Activated T-helper 1 cell treated with anti-CD3 and anti-CD28 coated beads, Interleukin-2, amount 50 U/mL, for 16 hours (primary cell): ENCODE measurements around the gene RRP1.

Experiments used
- DNase-seq, 2 donors: peaks; one replicate each; pipeline ENCODE4 v3.0.0-alpha.2; 2020; ENCODE audit warnings: low read depth in 1 of 2, low spot score in 1 of 2

Gene RRP1

GRCh38 chr21:43758111-43758641 is 31.2 kb upstream of the RRP1 start:
- DNase-seq: no peak

GRCh38 chr21:43758811-43759210 is 30.6 kb upstream of the RRP1 start:
- no peak for DNase-seq

DNA sequence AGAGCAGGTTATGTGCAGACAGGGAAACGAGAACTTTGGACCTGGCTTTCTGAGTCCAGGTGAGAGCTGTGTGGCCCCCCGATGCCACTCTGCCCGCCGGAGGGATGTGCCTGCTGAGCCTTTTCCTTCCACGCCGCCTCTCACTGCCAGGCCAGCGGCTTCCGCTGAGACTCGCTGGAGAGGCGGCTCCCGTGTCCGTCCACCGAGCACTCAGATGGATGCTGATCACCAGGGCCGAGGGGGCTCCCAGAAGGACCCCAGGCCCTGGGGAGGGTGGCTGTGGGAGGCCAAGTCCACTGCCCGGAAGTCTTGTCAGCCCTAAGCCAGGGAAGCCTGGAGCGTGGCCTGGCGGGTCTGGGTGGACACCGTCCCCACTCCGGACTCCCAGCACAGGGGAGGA is 29.7 kb upstream of the RRP1 start:
- no peak for DNase-seq

- DNase-seq: no peak
These were observed 28.9 kb upstream of the RRP1 start for GRCh38 chr21:43760391-43760958.

DNA sequence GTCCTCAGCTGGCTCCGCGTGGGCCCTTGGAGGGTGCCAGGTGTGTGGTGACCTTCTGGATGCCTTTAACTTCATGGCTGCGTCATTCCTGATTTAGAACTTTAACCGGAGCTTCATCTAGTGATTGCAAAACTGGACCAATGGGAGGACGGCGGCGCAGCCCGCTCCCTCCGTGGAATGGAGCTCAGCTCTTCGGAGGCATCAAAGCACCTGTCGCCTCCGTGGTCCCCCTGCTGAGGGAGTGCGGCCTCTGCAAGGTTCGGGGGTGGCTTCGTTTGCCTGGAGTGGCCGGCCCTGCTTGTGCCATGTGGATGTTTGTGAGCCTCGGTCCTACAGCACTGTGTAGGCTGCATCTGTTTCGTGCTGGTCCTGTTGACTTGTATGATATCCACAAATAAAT is 27.5 kb upstream of the RRP1 start:
- no peak for DNase-seq

- no peak for DNase-seq
These were observed 26.9 kb upstream of the RRP1 start for GRCh38 chr21:43762303-43763128.

GRCh38 chr21:43763901-43764523 is 25.4 kb upstream of the RRP1 start:
- DNase-seq: no peak

DNA sequence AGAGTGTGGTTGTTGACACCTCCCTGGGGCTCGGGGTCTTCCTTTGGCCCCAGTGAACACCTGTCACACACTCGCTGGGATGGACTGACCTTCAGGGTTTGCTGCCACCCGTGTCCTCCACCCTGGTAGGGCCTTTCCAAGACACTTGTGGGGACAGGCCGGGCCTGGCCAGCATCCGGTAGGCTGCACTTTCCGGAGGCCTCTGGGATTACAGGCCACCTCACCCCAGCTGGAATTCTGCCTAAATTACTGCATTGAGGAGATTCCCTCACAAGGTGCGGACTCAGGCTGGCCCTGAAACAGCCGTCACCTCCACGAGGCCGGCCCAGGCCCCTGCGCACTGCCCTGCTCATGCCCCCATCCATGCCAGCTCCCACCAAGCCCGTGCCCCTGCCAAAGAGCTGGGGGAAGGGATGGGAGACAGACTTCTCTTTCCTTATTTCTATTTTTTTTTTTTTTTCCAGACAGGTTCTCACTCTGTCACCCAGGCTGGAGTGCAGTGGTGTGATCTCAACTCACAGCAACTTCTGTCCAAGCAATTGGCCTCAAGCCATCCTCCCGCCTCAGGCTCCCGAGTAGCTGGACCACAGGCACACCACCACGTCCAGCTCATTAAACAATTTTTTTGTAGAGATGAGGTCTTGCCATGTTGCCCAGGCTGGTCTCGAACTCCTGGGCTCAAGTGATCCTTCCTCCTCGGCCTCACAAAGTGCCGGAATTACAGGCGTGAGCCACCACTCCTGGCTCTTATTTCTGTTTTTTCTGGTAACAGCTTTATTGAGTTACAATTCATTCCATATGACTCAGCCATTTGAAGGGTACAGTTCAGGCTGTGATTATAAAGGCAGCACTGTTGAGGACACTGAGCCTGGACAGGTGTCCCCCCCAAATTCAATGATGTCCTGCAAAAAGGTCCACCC is 24.5 kb upstream of the RRP1 start:
- DNase-seq: no peak

DNA sequence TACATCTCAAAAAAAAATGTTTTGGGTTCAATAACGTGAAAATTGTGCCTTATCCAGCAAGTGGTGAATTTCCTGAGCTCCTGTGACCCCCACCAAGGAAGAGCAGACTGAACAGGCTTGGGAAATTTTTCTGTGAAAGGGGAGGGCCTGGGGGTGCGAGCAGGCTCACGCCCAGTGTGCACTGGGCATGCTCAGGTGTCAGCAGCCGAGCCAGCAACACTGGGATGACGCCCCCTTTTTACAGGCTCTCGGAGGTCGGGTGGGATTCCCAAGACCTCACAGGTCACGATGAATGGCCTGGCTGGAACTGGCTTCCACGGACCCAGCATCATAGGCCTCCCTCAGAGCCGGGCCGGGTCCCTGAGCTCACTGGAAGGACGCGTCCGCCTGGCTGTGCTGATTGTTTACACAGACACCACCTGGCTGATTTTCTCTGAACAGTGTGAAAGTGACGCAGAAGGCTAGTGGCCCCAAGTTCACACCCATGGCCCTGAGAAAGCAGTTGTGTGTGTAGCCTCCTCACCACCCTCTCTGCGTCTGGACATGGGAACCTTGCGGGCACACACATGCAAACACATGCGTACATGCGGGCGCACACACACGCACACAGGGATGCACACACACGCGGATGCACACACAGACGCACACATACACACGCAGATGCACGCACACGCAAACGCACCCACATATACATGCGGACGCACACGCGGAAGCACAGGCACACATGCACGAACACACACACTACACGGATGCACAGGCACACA is 22.5 kb upstream of the RRP1 start:
- DNase-seq: no peak

DNA sequence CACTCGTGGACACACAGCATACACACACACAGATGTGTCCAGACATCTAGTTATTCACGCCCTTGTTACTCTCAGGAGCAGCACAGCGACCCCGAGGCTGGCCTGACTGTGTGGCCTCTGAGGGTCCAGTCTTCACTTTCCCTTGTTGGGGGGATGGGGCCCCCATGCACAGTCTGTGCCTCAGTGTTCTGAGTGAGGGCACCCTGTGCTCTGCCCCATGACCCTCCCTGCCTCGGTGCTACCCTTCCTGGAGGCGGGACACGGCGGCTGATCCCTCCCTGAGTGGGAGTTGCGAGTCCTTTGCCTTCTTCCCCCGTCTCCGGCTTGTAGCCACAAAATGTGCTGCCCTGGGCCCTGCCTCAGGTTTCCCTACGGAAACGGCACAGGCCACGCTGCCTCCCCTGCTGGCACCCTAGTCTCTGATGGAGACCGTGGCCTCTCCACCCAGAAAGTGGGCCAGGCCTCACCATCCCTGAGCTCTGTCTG is 21.8 kb upstream of the RRP1 start:
- no peak for DNase-seq

GRCh38 chr21:43767984-43768867 is 21.2 kb upstream of the RRP1 start:
- DNase-seq: no peak

DNA sequence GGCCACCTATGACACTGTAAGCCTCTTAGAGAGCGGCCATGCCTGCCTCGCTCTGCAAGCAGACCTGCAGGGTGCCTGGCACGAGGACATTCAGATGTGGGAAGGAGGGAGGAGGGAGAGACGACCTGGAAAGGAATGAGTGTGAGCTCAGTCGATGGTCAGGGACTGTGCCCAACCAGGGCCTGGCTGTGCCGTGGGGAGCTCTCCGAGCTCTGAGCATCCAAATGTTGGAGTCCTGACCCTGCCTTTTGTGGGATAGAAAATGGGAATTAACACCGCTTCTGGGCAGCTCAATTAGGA is 20.6 kb upstream of the RRP1 start:
- DNase-seq: no peak

- no peak for DNase-seq
These were observed 19.9 kb upstream of the RRP1 start for GRCh38 chr21:43769325-43769958.

- DNase-seq: no peak
These were observed 19.2 kb upstream of the RRP1 start for GRCh38 chr21:43770066-43770655.

DNA sequence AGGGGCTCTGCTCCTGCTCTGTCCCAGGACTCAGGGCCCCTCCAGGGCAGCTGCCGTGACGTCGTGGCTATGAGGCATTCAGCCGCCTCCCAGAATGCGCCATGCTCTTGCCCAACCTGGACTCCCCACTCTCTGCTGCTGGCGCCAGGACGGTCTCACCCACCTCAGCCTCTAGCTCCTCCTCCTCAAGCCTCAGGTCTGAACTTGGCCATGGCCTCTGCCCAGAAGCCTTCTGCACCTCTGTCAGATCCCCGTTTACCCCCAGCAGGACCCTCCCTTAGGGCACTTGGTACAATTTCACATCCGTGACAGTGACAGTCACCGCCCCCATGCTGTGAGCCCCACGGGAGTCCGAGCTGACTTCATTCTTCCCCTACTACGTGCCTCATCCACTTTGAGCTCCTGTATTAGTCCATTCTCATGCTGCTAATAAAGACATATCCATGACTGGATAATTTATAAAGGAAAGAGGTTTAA is 18.1 kb upstream of the RRP1 start:
- no peak for DNase-seq

GRCh38 chr21:43771698-43772424 is 17.5 kb upstream of the RRP1 start:
- DNase-seq: no peak

- no peak for DNase-seq
These were observed 17.0 kb upstream of the RRP1 start for GRCh38 chr21:43772425-43772821.

DNA sequence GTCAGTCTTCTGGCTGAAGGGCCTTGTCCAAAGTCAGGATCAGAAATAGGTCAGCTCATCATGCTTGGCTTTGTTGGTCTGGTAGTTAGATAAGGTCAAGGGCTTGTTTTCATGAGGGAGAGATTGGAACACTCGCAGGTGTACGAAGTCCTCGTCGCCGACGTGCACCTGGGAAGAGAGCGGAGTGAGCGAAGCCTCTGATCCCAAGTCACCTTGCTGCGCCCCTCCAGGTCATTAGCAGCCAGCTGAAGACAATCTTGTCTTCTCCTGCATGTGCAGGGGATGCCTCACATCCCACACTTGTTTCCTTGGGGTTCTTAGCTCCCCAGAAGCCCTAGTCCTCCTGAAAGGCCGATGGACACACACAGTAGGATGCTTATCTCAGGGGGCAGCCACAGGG is 15.2 kb upstream of the RRP1 start:
- no peak for DNase-seq
